HUDEP-2 (cell line): ENCODE measurements around the gene ASB1.

Experiments used
- DNase-seq, 76 experiments: peaks; one replicate each; lab custom pipeline; 2025; ENCODE audit not compliant: unreplicated experiment in 76 of 76; lab: John Stamatoyannopoulos, UW

Gene ASB1

DNA sequence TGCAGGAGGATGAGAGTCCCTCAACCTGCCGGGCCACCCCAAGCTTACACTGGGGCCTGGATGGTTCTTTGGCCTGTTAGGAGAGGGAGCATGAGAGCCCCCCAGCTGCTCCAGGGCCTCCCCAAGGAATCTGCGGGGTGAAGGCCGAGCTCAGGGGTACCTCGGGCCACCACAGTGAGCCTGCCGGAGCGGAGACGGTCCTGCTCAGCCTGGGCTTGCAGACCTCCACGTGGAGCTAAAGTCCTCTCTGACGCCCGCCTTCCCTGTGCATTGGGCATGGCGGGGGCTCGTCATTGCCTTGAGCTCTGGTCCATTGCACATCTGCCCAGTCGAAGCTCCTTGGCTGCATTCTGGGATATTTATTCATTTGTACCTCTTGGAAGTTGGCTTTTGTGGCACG, 62.7 kb downstream of the ASB1 start:
- no peak for DNase-seq

DNA sequence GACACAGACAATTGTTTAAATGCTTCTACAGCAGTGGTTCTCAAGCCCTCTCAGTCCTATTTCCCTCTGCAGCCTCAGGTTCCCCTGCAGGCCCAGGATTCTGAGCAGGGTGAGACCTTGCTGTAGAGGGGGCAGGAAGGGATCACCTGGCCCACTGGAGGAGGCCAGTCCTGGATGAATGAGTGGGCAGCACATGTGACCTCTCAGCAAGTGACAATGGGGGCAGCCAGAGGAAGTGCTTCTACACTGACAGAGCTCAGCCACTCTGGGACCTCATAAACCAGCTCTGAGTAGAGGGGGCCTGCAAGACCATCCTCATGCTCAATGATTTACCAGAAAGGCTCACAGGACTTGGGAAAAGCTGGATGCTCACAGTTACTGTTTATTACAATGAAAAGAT, 63.2 kb downstream of the ASB1 start:
- peak in 1 of 76 experiments; percentile 2 for DNase-seq

- no peak for DNase-seq
Measured at GRCh38 chr2:238492840-238493239, 66.1 kb downstream of the ASB1 start.

DNA sequence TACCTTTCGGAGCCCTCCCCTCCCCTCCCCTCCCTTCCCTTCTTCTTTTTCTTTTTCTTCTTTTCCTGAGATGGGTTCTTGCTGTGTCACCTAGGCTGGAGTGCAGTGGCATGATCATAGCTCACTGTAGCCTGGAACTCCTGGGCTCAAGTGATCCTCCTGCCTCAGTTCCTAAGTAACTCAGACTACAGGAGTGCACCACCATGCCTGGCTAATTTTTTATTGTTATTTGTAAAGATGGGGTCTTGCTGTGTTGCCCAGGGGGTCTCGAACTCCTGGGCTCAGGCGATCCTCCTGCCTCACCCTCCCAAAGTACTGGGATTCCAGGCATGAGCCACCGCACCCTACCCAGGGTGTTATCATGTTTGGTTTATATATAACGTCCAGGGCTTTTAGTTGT, 66.7 kb downstream of the ASB1 start:
- DNase-seq = no peak

GRCh38 chr2:238493880-238494572, 67.3 kb downstream of the ASB1 start:
- DNase-seq = no peak

GRCh38 chr2:238494573-238494961, 67.8 kb downstream of the ASB1 start:
- DNase-seq = no peak

GRCh38 chr2:238495422-238495821, 68.7 kb downstream of the ASB1 start:
- DNase-seq = no peak

DNA sequence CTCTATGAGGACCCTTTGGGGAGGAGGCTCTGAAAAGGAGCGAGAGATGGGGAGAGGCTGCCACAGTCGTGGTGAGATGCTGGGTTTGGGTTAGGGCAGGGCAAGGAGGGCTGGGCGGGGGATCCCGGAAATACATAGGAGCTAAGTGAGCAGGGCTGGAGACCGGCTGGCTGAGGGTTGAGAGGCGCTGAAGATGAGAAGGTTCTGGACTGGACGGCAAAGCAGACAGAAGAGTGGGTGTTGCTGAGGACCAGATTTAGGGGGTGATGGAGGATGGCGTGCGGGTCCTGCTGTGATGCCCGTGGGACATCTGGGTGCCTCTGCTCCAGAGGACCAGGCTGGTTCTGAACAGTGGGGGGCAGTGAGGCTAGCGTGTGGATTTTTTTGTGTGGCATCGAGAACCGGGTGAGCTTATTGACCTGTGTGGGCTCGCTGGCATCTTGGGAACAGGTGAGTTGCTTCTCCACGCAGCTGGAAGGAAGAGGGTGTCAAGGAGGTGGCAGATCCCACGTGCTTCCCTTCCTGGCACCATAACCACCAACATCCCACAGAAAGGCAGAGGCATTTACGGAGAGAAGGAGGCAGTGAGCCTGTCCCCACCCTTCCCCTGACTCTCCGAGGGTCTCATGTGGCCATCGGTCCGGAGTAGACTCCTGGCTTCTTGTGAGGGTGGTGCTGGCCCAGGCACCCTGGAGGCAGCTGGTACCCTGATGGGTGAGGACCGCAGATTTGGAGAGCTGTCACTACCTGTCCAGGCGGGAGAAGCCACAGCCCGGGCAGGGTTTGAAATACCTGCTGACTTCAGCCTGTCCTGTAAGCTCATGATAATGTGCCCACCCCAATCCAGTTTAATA, 70.3 kb downstream of the ASB1 start:
- no peak for DNase-seq

DNA sequence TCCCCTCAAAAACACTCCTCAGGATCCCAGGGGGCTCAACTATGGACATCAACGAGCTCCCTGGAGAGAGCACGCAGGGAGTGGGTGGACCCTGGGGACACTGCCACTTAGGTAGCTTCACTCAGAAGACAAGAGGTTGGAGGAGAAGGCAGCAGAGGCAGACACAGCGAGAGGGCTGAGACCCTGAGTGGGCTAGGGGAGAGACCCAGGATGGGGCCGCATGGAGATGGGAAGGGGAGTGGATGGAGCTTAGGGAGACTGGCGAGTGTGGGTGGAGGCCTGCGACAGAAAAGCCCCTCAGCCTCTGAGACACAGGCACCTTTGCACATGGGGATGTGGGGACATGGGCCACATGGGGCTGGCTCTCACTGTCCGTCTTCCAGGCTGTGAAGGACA, 70.9 kb downstream of the ASB1 start:
- DNase-seq = no peak

DNA sequence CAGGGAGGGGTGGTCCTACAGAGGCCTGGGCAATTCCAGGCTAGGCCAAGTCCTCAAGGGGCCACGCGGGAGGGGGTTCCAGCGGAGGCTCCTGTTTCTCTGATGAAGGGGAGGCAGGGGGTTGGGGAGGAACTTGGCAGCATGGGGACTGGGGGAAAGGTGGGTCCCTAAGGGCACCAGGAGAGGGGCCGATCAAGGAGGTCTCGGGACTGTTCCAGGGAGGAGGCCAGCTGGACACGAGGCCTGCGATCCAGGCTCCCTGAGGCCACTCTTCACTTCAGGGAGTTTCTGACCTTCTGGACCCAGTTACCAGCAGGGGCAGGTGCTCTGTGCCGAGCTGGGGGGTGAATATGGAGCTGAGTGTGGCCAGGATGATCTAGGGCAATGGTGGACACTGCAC, 71.5 kb downstream of the ASB1 start:
- no peak for DNase-seq

DNA sequence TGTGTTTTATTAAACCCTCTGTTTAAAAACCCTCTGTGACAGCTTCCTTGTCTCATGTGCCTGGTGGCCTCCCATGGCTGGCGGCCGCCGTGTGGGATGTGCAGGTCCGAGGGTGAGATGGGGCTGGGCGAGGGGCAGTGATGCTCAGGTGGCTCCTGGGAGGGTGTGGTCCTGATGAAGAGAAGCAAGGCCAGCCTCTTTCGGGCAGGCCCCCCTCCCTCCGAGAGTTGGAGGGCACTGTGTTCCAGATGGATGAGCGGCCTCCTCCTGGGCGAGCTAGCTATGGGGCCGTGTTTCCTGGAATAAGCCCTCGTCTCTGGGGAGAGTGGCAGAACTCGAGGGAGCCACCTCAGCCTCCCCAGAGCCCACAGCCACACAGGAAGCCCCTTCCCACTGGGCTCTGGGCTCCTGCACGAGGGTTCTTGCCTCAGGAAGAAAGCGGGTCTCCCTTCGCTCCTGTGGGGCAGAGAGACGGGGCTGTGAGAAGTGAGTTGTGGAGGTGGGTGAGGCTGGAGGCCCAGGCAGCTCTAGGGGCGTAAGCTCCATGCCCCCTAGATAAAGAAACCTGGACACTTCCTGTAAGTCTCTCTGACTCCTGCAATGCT, 72.1 kb downstream of the ASB1 start:
- no peak for DNase-seq

- DNase-seq = no peak
Measured at GRCh38 chr2:238499731-238500580, 73.2 kb downstream of the ASB1 start.

DNA sequence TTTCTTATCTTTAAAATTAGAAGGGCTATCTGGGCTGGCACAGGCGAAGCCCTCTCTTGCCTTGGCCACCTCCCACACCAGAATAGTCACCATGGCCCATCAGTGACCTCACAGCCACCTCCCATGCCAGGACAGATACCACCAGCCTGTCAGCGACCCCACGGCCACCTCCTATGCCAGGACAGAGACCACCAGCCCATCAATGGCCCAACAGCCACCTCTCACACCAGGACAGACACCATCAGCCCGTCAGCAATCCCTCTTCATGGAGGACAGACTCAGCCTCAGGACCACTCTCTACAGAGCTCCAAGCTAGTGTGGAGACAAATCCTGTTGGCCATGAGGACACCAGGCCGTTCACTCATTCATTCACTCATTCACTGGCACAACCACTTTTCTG, 74.6 kb downstream of the ASB1 start:
- no peak for DNase-seq
